HTERT RPE-1 (cell line): ENCODE results near the gene TMEM248.
"Not testable (repeated sequence)": the region's sequence is repeated elsewhere in the genome, so short reads cannot be mapped to it uniquely, and the experiment has no call there.

ENCODE experiments used
- in situ Hi-C: fragments of 300-500 bp; cut with MboI; formaldehyde crosslinking; loops from 4 replicates; pipeline ENCODE4 v1.14.3; 2020; ENCODE audit warnings: low sequenced_read_pairs

TMEM248 gene

GRCh38 chr7:66907731-66908130, 13.3 kb upstream of the TMEM248 start:
- in situ Hi-C loops = no loop called here

DNA sequence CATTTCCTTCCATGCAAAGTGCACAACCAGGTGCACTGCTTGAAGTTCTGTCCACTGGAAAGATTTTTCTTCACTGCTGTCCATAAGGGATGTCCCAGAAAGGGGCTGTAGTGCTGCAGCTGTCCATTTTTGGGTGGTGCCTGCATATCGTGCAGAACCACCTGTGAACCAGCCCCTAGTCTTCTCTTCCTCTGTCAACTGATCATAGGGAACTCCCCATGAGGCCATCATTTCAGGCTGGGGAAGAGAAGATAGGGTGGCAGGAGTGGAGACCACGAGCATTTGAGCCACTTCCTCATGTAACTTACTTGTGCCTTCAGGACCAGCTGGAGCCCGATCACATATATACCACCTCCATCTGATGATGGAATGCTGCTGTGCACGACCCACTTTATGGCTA, 12.4 kb upstream of the TMEM248 start:
- in situ Hi-C loops = not testable (repeated sequence)

DNA sequence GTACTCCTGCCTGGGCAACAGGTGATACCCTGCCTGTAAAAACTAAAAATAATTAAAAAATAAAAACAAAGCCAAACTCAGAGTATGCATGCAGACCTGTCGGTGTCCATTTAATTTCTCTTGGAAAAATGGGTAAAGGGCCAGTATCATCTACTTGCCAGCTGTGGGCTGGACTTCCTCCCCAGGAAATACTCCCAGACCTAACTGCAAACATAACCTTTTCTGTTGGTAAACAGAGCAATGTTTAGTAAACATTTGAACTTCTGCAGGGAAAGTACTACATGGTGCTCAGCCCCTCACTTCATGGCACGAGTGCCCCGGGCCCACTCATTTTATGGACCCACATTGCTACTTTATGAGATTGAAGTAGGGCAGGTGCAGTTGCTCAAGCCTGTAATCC, 10.2 kb upstream of the TMEM248 start:
- in situ Hi-C loops = no loop called here

GRCh38 chr7:66911191-66911590, 9.8 kb upstream of the TMEM248 start:
- in situ Hi-C loops = not testable (repeated sequence)

- in situ Hi-C loops = no loop called here
These were observed 8.8 kb upstream of the TMEM248 start for GRCh38 chr7:66912195-66912594.

DNA sequence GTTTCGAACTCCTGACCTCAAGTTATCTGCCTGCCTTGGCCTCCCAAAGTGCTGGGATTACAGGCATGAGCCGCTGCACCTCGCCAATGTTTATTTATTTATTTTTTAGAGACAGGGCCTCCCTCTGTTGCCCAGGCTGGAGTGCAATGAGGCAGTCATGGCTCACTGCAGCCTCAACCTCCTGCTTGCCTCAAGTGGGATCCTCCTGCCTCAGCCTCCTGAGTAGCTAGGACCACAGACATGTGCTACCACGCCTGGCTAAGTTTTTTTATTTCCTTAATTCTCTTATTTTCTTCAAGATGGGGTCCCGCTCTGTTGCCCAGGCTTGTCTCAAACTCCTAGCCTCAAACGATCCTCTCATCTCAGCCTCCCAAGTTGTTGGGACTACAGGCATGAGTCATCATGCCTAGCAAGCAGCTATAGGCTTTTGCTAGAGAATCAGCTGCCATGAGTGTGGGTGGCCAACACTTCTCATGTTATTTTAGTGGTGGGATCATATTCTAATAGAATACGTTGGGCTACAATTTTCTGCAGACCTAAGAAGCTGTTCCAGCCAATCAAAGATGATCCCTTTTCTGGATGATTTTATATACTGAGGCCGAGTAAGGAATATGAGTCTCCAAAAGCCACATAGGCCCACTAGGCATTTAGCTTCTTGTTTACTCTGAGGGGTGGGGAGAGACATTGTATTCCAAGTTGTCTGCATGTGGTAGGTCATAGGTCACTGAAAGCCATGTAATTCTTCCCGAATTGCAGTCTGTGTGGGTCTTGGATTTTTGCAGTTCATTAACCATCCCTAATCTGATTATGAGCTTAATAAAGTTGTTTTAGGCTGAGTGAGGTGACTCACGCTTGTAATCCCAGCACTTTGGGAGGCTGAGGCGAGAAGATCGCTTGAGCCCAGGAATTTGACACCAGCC, 7.6 kb upstream of the TMEM248 start:
- in situ Hi-C loops = no loop called here

- in situ Hi-C loops = not testable (repeated sequence)
These were observed 3.1 kb upstream of the TMEM248 start for GRCh38 chr7:66917904-66918303.

DNA sequence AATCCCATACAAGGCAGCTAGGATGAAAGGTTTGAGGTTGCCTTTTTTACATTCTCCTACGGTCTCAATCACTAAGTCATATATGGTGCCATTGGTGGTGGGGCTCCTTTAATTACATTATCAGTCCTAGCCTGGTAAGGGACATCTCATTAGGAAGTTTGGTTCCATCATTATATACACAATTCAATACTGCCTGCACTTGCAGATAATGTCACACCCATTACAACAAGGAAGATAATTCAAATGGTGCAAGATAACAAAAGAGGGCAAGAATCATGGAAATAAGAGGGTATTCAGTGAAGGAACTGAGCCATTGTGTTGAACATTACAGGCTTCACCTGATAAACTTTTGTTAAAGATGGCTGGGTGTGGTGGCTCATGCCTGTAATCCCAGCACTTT, 1.7 kb upstream of the TMEM248 start:
- in situ Hi-C loops = no loop called here

GRCh38 chr7:66919704-66920103, 1.3 kb upstream of the TMEM248 start:
- in situ Hi-C loops = no loop called here

DNA sequence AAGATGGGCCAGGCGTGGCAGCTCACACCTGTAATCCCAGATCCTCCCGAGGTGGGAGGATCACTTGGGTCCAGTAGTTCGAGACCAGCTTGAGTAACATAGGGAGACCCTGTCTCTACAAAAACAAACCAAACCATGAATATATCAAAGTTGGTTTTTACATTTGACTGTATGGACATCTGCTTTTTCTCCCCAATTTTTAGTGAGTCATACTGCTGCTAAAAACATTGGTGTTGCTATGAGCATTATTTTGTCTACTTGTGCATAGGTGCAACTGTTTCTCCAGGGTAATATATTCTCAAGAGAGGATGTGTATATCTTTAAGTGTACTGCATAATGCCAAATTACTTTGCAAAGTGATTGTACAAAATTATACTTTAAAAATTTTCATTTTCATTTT, 769 bp upstream of the TMEM248 start:
- in situ Hi-C loops = no loop called here

- in situ Hi-C loops = no loop called here
These were observed 432 bp downstream of the TMEM248 start for GRCh38 chr7:66921396-66921917.

DNA sequence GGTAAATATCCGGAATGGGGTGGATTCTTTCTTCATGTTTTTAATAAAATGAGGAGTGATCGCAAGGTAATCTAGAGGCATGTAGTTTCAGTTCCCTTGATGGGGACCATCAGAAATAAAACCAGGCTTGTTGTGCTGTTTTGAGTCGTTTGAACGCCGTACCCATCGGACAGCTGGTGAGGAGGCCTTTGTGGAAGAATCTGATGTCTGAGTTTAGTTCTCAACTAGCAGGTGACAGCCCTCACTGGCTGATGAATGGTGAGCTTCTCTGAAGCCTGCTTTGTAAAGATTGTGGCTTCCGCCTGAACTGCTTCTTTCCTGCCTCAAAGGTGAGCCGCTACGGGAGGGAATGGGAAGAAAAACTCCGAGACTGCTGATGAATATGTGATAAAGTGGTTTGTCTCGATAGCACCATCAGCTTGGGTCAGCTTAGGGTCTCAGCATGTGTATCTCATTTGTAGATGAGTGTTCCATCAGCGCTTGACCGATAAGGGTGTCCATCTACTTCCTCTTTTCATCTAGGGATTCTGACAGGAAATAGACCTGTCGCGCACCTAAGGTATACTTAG, 977 bp downstream of the TMEM248 start:
- in situ Hi-C loops = no loop called here

DNA sequence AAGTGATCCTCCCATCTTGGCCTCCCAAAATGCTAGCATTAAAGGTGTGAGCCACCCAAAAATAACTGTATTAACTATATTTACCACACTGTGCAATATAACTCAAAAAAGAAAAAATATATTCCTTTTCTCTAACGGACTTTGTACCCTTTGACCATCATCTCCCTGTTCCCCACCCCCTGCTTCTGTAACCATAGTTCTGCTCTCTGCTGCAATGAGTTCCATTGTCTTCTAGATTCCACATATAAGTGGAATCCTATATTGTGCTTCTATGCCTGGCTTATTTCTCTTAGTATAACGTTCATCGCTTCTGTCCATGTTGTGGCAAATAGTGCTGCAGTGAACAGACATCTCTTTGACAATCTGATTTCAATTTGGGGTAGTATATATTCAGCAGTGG, 4.2 kb downstream of the TMEM248 start:
- in situ Hi-C loops = no loop called here

DNA sequence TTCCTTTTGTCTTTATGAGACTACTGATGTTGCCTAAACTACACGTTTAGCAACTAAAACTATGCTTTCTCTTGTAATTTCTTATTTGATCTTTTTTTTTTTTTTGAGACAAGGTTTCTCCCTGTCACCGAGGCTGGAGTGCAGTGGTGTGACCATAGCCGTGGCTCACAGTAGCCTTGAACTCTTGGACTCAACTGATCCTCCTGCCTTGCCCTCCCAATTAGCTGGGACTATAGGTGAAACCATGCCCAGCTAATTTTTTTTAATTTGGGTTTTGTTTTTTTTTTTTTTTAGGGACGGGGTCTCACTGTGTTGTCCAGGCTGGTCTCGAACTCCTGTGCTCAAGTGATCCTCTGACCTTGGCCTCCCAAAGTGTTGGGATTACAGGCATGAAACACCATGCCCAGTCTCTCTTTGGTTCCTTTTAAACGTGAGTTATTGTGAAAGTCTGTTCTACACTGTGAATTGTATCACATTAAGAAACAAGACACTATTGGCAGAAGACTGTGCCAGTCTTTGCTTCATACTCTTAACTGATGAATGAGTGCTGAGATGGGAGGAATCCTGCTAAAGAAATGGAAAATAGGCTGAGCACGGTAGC, 6.4 kb downstream of the TMEM248 start:
- in situ Hi-C loops = no loop called here

DNA sequence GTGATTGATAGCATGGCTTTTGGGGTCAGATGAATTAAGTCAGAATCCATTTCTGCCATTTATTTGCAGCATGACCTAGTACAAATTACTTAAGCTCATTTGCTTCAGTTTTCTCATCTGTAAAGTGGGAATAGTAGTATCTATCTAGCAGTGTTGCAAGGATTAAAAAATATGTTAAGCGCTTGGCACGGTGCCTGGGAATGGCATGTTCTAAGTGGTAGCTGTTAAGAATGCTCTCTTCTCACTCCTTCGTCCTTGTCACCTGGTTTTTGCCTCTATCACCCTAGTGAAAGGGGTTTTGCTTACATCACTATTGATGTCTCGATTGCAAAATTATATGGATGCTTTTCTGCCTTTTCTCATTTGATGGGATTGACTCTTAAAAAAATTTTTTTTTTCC, 7.4 kb downstream of the TMEM248 start:
- in situ Hi-C loops = no loop called here

GRCh38 chr7:66929165-66929564, 8.1 kb downstream of the TMEM248 start:
- in situ Hi-C loops = no loop called here

GRCh38 chr7:66929935-66930334, 8.9 kb downstream of the TMEM248 start:
- in situ Hi-C loops = no loop called here

GRCh38 chr7:66930341-66930740, 9.3 kb downstream of the TMEM248 start:
- in situ Hi-C loops = no loop called here

- in situ Hi-C loops = no loop called here
These were observed 12.4 kb downstream of the TMEM248 start for GRCh38 chr7:66933469-66933868.

- in situ Hi-C loops = no loop called here
These were observed 16.9 kb downstream of the TMEM248 start for GRCh38 chr7:66937940-66938339.

DNA sequence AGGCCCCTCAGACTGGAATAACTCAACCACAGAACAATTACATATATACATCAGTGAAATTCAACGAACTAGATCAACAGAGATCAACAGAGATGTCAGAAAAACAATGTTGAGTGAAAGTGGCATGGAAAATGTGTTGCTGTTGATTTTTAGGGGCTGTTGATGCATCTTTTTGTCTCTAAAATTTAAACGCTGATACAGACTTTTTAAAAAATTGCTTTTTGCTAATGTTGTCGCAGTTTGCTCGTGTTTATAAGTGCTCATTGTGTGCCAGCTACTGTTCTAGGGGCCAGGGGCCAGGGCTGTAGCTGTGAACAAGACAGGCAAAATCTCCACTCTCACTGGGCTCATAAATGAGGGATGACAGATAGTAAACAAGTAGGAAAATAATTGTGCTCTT, 18.3 kb downstream of the TMEM248 start:
- in situ Hi-C loops = no loop called here

- in situ Hi-C loops = no loop called here
These were observed 25.5 kb downstream of the TMEM248 start for GRCh38 chr7:66946545-66946944.
